NCI-H2227 (cell line): ENCODE data around the gene ZC3H6.
A peak's percentile ranks its signal among the peaks of the same experiment; 100 is the strongest.

Experiments
- DNase-seq: peaks from one replicate; lab custom pipeline; 2025; ENCODE audit not compliant: unreplicated experiment; lab: John Stamatoyannopoulos, UW

ZC3H6 gene

GRCh38 chr2:112275311-112275886 is at the start of gene ZC3H6:
Gene ZC3H6 (plus strand): TSS chr2:112275597. CDS start chr2:112275995, 398 bp downstream.
- DNase-seq: peak; percentile 99

DNA sequence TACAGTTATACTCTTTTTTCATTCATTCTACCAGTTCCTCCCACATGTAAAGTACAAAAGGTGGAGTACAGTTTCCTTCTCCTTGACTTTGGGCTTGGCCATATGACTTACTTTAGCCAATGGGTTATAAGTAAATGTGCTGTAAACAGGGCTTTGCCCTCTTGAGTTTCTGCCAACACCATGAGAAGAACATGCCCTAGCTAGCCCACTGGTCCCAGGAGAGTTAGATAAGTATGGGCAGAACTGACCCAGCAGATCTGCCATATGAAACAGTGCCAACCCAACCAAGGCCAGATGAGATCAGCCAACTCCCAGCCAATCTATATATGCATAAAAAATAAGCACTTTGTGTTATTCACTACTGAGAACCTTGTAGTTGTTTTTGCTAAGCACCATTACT is 46.0 kb upstream of the ZC3H6 start:
- DNase-seq: no peak

GRCh38 chr2:112230371-112230770 is 45.0 kb upstream of the ZC3H6 start:
- no peak for DNase-seq

- no peak for DNase-seq
Observed at GRCh38 chr2:112239862-112240261, 35.5 kb upstream of the ZC3H6 start.

DNA sequence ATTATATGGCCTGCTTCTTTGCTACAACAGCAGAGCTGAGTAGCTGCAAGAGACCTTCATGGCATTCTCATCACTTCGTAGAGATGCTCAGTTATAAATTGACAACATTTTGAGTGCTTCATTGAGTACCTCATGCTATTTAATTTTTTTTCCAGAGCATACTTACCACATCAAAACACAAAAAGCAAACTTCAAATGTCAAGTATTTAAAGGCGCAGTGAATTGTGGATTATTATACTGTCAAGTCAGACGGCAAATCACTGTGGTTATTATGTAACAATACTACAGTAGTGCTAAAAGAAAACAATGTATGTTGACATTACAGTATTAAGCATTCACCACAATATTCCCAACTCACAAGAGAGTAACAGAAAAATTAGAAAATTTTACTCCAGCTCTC is 33.0 kb upstream of the ZC3H6 start:
- DNase-seq: peak; percentile 17

GRCh38 chr2:112243233-112243632 is 32.2 kb upstream of the ZC3H6 start:
- DNase-seq: no peak

DNA sequence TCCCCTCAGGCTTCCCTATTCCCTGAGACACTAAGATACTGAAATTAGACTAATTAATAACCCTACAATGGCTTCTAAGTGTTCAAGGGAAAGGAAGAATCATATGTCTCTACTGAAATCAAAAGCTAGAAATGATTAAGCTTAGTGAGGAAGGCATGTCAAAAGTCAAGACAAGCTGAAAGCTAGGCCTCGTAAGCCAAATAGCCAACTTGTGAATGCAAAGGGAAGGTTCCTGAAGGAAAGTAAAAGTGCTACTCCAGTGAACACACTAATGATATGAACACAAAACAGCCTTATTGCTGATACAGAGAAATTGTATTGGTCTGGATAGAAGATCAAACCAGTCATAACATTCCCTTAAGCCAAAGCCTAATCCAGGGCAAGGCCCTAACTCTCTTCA is 30.5 kb upstream of the ZC3H6 start:
- no peak for DNase-seq

DNA sequence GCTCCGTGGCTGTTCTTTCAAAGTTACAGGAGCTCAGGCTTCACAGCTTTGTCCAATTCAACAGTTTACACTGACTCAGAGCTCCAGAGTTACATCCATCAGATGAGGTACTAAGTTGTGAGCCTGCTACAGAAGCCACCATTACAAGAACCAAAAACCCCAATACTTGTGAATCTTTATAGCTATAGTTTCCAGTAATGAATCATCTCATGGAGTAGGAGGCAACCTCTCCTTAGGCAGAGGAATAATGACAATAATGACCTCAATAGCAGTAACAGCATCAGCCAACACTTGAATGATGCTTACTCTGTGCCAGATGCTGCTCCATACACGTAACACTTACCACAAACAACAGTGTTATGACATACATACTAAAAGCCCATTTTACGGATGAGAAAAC is 24.1 kb upstream of the ZC3H6 start:
- DNase-seq: no peak

- peak; percentile 18 for DNase-seq
Observed at GRCh38 chr2:112253261-112253815, 22.1 kb upstream of the ZC3H6 start.

DNA sequence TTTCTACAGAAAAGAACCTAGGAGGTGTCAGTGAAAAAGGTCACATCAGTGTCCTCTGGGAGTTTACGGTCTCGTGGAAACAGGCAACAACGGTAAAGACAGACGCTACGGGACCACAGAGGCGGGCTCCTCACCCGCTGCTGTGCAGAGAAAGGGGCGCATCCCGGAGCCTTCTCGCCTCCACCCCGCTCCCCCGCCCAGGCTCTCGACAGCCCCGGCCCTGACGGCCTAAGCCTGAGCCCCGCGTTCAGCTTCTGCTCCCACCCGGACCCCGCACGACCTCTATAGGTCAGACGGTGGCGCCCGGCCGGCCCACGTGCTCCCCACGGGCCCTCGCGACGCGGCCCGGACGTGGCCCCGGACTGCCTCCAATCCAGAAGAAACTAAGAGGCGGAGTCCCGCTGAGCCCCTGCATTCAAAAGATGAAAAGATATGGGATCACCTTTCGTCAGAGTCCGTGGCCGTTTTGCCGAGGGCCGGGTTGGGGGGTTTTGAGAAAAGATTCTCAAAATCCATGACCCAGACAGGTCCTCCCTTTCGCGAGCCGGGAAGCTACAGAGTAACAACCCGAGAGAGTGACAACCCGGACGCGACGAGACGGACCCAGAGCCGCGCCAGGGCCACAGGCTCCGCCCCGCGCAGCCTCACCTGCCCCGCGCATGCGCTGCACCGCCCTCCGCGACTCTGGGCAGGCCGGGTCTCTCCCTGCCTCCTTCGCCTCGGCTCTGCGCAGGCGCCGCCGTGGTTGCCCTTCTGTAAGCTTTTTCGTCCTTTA is 20.7 kb upstream of the ZC3H6 start, which contains the start of gene ZC3H8:
ZC3H8 (minus strand) TSS at position 577 of the 775 bp plus-strand sequence; CDS start at position 516, 61 bp downstream.
- DNase-seq: peak; percentile 95

- DNase-seq: no peak
Observed at GRCh38 chr2:112255875-112256274, 19.5 kb upstream of the ZC3H6 start.

- DNase-seq: no peak
Observed at GRCh38 chr2:112256654-112257053, 18.7 kb upstream of the ZC3H6 start.

DNA sequence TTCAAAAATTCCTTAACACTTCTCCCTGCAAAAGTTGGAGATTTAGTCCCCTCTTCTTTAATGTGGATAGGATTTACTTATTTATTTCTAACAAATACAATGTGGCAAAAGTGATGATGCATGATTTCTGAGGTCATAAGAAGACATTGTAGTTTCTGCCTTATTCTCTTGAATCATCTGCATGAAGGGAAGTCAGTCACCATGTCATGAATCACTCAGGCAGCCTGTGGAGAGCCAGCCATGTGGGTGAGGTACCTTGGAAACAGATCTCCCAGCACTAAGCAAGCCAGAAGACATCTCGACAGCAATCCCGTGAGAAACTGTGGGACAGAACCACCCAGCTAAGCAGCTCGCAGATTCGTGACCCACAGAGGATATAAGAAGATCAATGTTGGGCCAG is 17.8 kb upstream of the ZC3H6 start:
- DNase-seq: no peak

DNA sequence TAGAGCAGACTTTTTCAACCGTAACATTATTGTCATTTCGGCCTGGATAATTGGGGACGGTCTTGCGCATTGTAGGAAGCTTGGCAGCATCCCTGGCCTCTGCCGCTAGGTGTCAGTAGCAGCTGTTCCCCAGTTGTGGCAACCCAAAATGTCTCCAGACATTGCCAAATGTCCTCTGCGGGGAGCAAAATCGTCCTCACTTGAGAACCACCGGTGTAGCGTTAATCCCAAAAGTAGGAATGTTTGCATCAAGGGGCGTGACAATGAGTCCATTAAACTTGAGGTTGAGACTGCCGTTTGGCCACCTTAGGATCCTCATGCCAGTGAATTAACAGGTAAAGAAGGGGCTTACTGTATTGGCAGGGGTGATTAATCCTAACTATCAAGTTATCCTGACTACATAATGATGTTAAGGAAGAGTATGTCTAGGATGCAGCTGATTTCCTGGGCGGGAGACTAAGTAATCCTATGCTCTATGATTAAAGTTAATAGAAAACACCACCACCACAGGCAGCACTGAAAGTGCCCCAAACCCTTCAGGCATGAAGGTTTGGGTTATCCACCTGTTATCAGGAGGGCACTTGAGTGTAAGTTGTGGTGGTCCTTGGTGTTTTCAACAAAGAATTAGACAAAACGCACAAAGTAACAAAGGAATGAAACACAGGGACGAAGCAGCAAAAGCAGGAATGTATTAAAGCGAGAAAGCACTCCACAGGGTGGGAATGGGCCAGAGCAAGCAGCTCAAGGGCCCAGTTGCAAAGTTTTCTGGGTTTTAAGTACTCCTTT is 15.7 kb upstream of the ZC3H6 start:
- DNase-seq: peak; percentile 82

- no peak for DNase-seq
Observed at GRCh38 chr2:112260295-112260625, 15.1 kb upstream of the ZC3H6 start.

DNA sequence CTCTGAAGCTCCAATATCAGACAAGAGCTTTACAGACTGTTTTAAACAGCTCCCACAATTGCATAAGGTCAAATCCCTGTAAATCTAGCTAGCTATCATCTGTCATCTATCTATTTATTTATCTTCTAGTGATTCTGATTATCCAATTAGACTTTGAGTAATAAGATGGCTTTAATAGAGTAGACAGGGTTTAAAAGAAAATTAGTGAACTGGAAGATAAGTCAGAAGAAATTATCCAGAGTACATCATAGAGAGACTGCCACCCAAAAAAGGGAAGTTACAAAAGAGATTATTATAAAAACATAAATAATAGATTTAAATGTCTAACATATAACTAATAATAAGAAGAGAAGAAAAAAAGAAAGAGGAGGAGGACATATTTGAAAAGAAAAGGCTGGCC is 12.5 kb upstream of the ZC3H6 start:
- no peak for DNase-seq

DNA sequence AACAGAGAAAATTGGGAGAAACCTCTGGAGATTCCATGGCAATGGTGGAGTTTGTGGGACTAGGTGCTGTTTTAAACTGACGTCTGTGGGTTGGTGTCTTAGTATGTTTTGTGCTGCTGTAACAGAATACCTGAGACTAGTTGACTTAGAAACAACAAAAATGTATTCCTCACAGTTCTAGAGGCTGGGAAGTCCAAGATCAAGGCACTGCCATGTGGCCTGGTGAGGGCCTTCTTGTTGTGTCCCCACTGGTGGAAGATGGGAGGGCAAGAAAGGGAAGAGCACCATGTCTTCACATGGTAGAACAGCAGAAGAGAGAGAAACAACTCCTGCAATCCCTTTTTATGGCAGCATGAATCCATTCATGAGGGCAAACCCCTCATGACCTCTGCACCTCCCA is 6.8 kb upstream of the ZC3H6 start:
- DNase-seq: no peak

- peak; percentile 13 for DNase-seq
Observed at GRCh38 chr2:112272669-112273068, 2.7 kb upstream of the ZC3H6 start.

DNA sequence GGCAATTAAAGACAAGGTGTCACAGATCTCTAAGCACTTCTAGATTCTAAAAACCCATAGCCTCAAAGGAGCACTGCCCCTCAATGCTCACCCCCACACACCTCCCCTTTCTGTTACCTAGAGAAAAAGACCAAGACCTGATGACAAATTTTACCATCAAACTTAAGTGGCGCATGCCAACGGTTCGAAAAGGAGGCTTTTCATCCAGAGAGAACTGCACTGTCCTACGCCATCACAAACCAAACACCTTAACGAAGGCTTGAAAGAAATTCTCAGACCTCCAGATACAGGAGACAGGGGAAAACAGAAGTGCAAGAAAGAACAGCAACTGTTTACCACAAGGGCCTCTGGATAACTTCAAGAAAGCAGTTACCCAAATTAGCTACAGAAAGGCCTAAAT is 2.0 kb upstream of the ZC3H6 start:
- DNase-seq: no peak

DNA sequence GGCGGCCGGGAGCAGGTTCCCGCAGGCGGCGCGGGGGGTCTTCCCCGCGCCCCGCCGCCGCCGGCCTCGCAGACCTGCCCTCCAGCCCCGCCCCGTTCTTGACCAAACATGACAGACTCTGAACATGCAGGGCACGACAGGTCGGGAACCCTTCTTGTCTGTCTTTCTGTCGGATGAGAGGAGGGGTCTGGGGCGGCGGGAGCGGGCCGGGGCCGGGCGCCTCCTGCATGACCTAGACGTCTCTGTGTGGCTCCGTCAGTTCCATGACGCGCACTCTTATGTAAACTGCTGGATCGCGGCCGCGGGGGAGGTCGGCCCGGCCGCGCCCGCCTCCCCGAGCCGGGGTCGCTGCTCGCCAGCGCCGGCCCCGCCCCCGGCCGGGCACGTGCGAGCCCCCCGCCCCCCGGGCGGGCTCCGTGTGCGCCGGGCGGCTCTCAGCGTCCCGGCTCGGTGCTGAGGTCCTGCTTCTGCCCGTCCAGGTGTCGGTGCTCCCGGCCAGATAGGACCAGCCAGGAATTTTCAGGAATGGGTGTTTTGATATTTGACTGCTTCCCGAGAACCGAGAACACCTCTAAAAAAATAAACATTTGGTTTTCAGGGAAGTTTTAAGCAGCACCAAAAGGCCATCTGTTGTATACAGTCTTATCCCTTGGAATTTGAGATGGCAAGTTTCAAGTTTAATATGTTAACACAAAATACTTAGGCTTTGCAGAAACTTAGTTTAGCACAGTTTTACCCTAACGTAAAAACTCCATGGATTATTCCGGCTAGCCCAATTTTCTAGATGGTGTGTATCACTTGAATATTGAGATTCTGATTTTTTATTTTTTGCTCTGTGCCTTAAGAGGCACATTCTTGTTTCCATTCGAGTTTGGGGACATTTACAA is 733 bp downstream of the ZC3H6 start:
- peak; percentile 91 for DNase-seq

GRCh38 chr2:112276954-112277353 is 1.6 kb downstream of the ZC3H6 start:
- DNase-seq: no peak
